IMR-90 (cell line): Measurements from ENCODE around the gene MAGI3. TPM values are rescaled to one million over a fixed set of nuclear protein-coding genes. Genes with fewer than 3 reads are reported as not detected.

ENCODE experiments used
- ATAC-seq: fragments of 200-7000 bp; cut with Tn5 transposase; 2 replicates; pipeline ENCODE4 v1.9.1; 2020; ENCODE audit warnings: low read depth, mild to moderate bottlenecking, moderate library complexity
- BruUV-seq: library from RNA; stranded (reverse); fragments of 400-500 nt; replicated peaks from 2 replicates; lab custom pipeline; 2021; lab: Mats Ljungman, UMichigan
- CTCF ChIA-PET: fragments of 300-600 bp; formaldehyde crosslinking; extraction: SDS; loops from one replicate; lab custom pipeline; 2021; ENCODE audit warnings: antibody characterized with exemption; lab: Yijun Ruan, JAX
- POLR2A ChIA-PET: fragments of 300-600 bp; sonication (Branson Sonifier 250); formaldehyde crosslinking; loops from one replicate; lab custom pipeline; 2022; ENCODE audit warnings: antibody characterized with exemption; ENCODE audit not compliant: unreplicated experiment; lab: Charles Lee
- DNase-seq: peaks from one replicate; pipeline ENCODE4 v3.0.0; 2013
- H2AFZ ChIP-seq: replicated peaks from 2 replicates; pipeline ENCODE3; 2013; ENCODE audit warnings: low read length, mild to moderate bottlenecking; ENCODE audit not compliant: poor library complexity
- H2AK5ac ChIP-seq: 2 replicates; pipeline ENCODE4 v1.6.1; 2013; ENCODE audit warnings: low read depth, low read length, inconsistent platforms
- H2AK9ac ChIP-seq: replicated peaks from 2 replicates; pipeline ENCODE3; 2013; ENCODE audit warnings: mild to moderate bottlenecking, low read depth, low read length, moderate library complexity; ENCODE audit not compliant: poor library complexity
- H2BK120ac ChIP-seq: 2 replicates; pipeline ENCODE4 v1.6.1; 2013; ENCODE audit warnings: low read depth, low read length, inconsistent platforms
- H2BK15ac ChIP-seq: 3 replicates; pipeline ENCODE4 v1.6.1; 2013; ENCODE audit warnings: low read depth, low read length, inconsistent platforms
- H2BK20ac ChIP-seq: 2 replicates; pipeline ENCODE4 v1.6.1; 2013; ENCODE audit warnings: low read depth, mild to moderate bottlenecking, inconsistent platforms, low read length, moderate library complexity
- H2BK5ac ChIP-seq: 2 replicates; pipeline ENCODE4 v1.6.1; 2013; ENCODE audit warnings: mild to moderate bottlenecking, low read depth, low read length, inconsistent platforms; ENCODE audit not compliant: poor library complexity, severe bottlenecking
- H3K14ac ChIP-seq: replicated peaks from 2 replicates; pipeline ENCODE4 v1.6.1; 2013; ENCODE audit warnings: low read depth, low read length, inconsistent platforms
- H3K18ac ChIP-seq: 2 replicates; pipeline ENCODE4 v1.6.1; 2013; ENCODE audit warnings: low read depth, low read length, control low read depth
- H3K23ac ChIP-seq: 2 replicates; pipeline ENCODE4 v1.6.1; 2013; ENCODE audit warnings: low read depth, low read length, inconsistent platforms
- H3K27ac ChIP-seq: 2 replicates; pipeline ENCODE4 v1.5.1; 2013; ENCODE audit warnings: mild to moderate bottlenecking, control low read depth, low read length; ENCODE audit not compliant: insufficient read depth
- H3K27me3 ChIP-seq: 2 replicates; pipeline ENCODE4 v1.6.1; 2013; ENCODE audit warnings: low read length; ENCODE audit not compliant: control insufficient read depth, insufficient read depth
- H3K36me3 ChIP-seq: 2 replicates; pipeline ENCODE4 v1.6.1; 2013; ENCODE audit warnings: low read length, mixed read lengths; ENCODE audit not compliant: control insufficient read depth, insufficient read depth
- H3K4ac ChIP-seq: 2 replicates; pipeline ENCODE4 v1.6.1; 2013; ENCODE audit warnings: low read depth, low read length, inconsistent platforms
- H3K4me1 ChIP-seq: 2 replicates; pipeline ENCODE4 v1.6.1; 2013; ENCODE audit warnings: low read length, mixed read lengths; ENCODE audit not compliant: control insufficient read depth, insufficient read depth
- H3K4me2 ChIP-seq: 2 replicates; pipeline ENCODE4 v1.6.1; 2013; ENCODE audit warnings: low read depth, mild to moderate bottlenecking, control low read depth, low read length, moderate library complexity
- H3K4me3 ChIP-seq: 2 replicates; pipeline ENCODE4 v1.5.1; 2013; ENCODE audit warnings: low read depth, mild to moderate bottlenecking, control low read depth, low read length, moderate library complexity; ENCODE audit not compliant: insufficient read depth
- H3K56ac ChIP-seq: 2 replicates; pipeline ENCODE4 v1.6.1; 2013; ENCODE audit warnings: low read length, inconsistent platforms; ENCODE audit not compliant: insufficient read depth; ENCODE audit errors: extremely low read depth
- H3K79me1 ChIP-seq, 2 experiments: 2 replicates each; pipeline ENCODE4 v1.6.1; 2013; ENCODE audit warnings: low read length in 2 of 2, inconsistent platforms in 1 of 2, low read depth in 1 of 2
- H3K9ac ChIP-seq: 2 replicates; pipeline ENCODE4 v1.6.1; 2013; ENCODE audit warnings: low read depth, low read length, control low read depth
- H3K9me1 ChIP-seq: 2 replicates; pipeline ENCODE4 v1.6.1; 2013; ENCODE audit warnings: low read length, inconsistent platforms; ENCODE audit not compliant: insufficient read depth
- H3K9me3 ChIP-seq: 2 replicates; pipeline ENCODE4 v1.6.1; 2013; ENCODE audit warnings: low read length; ENCODE audit not compliant: control insufficient read depth, insufficient read depth
- H4K20me1 ChIP-seq: 2 replicates; pipeline ENCODE4 v1.6.1; 2013; ENCODE audit warnings: low read length, inconsistent platforms; ENCODE audit not compliant: insufficient read depth
- H4K5ac ChIP-seq: 2 replicates; pipeline ENCODE4 v1.6.1; 2013; ENCODE audit warnings: mild to moderate bottlenecking, low read depth, low read length, control low read depth
- H4K8ac ChIP-seq, 2 experiments: 2 replicates each; pipeline ENCODE4 v1.6.1; 2013; ENCODE audit warnings: low read depth in 2 of 2, low read length in 2 of 2, control low read depth in 1 of 2, inconsistent platforms in 1 of 2
- H4K91ac ChIP-seq: 2 replicates; pipeline ENCODE4 v1.6.1; 2013; ENCODE audit warnings: low read depth, low read length, inconsistent platforms; ENCODE audit not compliant: insufficient read depth
- BHLHE40 ChIP-seq: fragments of 150-350 bp; IDR thresholded peaks from 2 replicates; pipeline ENCODE4 v1.6.1; 2016; ENCODE audit warnings: mild to moderate bottlenecking, low read depth, low read length
- CEBPB ChIP-seq: IDR thresholded peaks from 2 replicates; pipeline ENCODE4 v1.6.1; 2012; ENCODE audit warnings: low read depth, low read length, improper control_type of control experiment
- CTCF ChIP-seq: conservative IDR thresholded peaks from 2 replicates; pipeline ENCODE4 v1.5.1; 2012; ENCODE audit warnings: mild to moderate bottlenecking, low read depth, low read length, improper control_type of control experiment
- ELK1 ChIP-seq: fragments of 150-350 bp; IDR thresholded peaks from 2 replicates; pipeline ENCODE4 v1.6.1; 2016; ENCODE audit warnings: low read depth, mild to moderate bottlenecking, low read length, moderate library complexity, borderline replicate concordance
- POLR2A ChIP-seq: IDR thresholded peaks from 2 replicates; pipeline ENCODE4 v1.6.1; 2012; ENCODE audit warnings: mild to moderate bottlenecking, low read depth, low read length
- RAD21 ChIP-seq: IDR thresholded peaks from 2 replicates; pipeline ENCODE4 v1.6.1; 2012; ENCODE audit warnings: low read length, improper control_type of control experiment
- SMC3 ChIP-seq: fragments of 150-350 bp; IDR thresholded peaks from 2 replicates; pipeline ENCODE4 v1.6.1; 2016; ENCODE audit warnings: low read depth, mild to moderate bottlenecking, antibody characterized with exemption, low read length, moderate library complexity
- USF2 ChIP-seq: fragments of 150-350 bp; IDR thresholded peaks from 2 replicates; pipeline ENCODE4 v1.6.1; 2017; ENCODE audit warnings: mild to moderate bottlenecking, antibody characterized with exemption, low read length, low read depth
- WGBS, 2 experiments: methylation state at CpG; one replicate each; pipeline versions ENCODE4 v1.1.5 to v1.1.7; 2013; ENCODE audit warnings: missing lambda C conversion rate in 2 of 2; ENCODE audit not compliant: insufficient read length in 1 of 2; ENCODE audit errors: extremely low coverage in 2 of 2; 5-methylcytosine and 5-hydroxymethylcytosine counted together
- dilution Hi-C: fragments of 300-500 bp; cut with HindIII; formaldehyde crosslinking; loops from one replicate; pipeline ENCODE4 v1.14.3; 2018; ENCODE audit warnings: low sequenced_read_pairs; ENCODE audit not compliant: unreplicated experiment
- in situ Hi-C: fragments of 300-500 bp; cut with MboI; formaldehyde crosslinking; loops from 3 replicates; pipeline ENCODE4 v1.14.3; 2019; ENCODE audit warnings: low sequenced_read_pairs, inconsistent platforms, mixed read lengths
- intact Hi-C: fragments of 100-400 bp; cut with micrococcal nuclease; formaldehyde crosslinking; loops from 2 replicates; pipeline ENCODE4 v1.10.0; 2022
- polyA plus RNA-seq, 3 experiments: library from polyadenylated mRNA; depleted of rRNA; stranded (reverse); fragments of >200 nt; gene quantifications; 2 replicates each; pipeline ENCODE4 v1.2.3, GENCODE V29; 2012; ENCODE audit warnings: low replicate concordance in 1 of 3
- total RNA-seq: library from RNA; depleted of rRNA; stranded (reverse); fragments of >200 nt; gene quantifications from 2 replicates; pipeline ENCODE4 v1.2.3, GENCODE V29; 2012

MAGI3 gene
- total and polyA plus RNA-seq, 2 of the 4 experiments (the other 2 are of a cell fraction) = 2.5 to 8.8 TPM

GRCh38 chr1:113659556-113659955, 269.2 kb downstream of the MAGI3 start:
- no peak overlapping the region for H3K9ac ChIP-seq
- H3K4ac ChIP-seq = no peak overlapping the region
- DNase-seq (no peak), ATAC-seq (no peak)
- no peak overlapping the region for H2BK5ac ChIP-seq
- dilution Hi-C loops = no loop called here
- H2AFZ ChIP-seq = no peak overlapping the region
- H3K14ac ChIP-seq = no peak overlapping the region
- no peak overlapping the region for H3K18ac ChIP-seq
- no peak overlapping the region for H3K4me2 ChIP-seq
- no peaks in the 10 kb centered on the region for H3K27me3 ChIP-seq
- no peak overlapping the region for H2BK120ac ChIP-seq
- no peaks in the 10 kb centered on the region for H4K20me1 ChIP-seq
- H2BK20ac ChIP-seq = no peak overlapping the region
- no peaks in the 10 kb centered on the region for H3K79me1 ChIP-seq
- H3K27ac ChIP-seq = no peak overlapping the region
- no peak overlapping the region for H3K56ac ChIP-seq
- no peaks in the 10 kb centered on the region for H3K9me1 ChIP-seq
- TF ChIP-seq RAD21 (no peak), BHLHE40 (no peak), CEBPB (no peak), USF2 (no peak), POLR2A (no peak), CTCF (no peak), ELK1 (no peak), SMC3 (no peak)
- no peak overlapping the region for H2BK15ac ChIP-seq
- no peak overlapping the region for H3K4me3 ChIP-seq
- H4K91ac ChIP-seq = no peak overlapping the region
- WGBS, 2 experiments = no CpG with 5 or more reads among the region's 4 CpGs
- H2AK9ac ChIP-seq = no peak overlapping the region
- peaks cover 2% of the 10 kb centered on the region; the same call in 1 of the 2 replicates for H3K36me3 ChIP-seq
- H3K9me3 ChIP-seq = no peaks in the 10 kb centered on the region
- intact Hi-C loops = loop anchor here (5.0 kb wide), 1 partner anchor 47 kb away; no protein-coding TSS in a partner anchor
- no TSS peak for BruUV-seq
- H2AK5ac ChIP-seq = no peak overlapping the region
- no peak overlapping the region for H4K8ac ChIP-seq
- CTCF ChIA-PET = interaction anchor here (1.2 kb wide), 1 partner anchor 10 kb away, joined by 3 read pairs; no protein-coding TSS in a partner anchor
- no peak overlapping the region for H3K23ac ChIP-seq
- POLR2A ChIA-PET = no interaction called here
- no peak overlapping the region for H4K5ac ChIP-seq
- no peaks in the 10 kb centered on the region for H3K4me1 ChIP-seq
- in situ Hi-C loops = loop anchor here (10.0 kb wide), 1 partner anchor 275 kb away; no protein-coding TSS in a partner anchor
